NCI-H1105 (cell line): ENCODE measurements around the gene LDB1.

ENCODE experiments used
- DNase-seq: peaks from one replicate; lab custom pipeline; 2025; lab: John Stamatoyannopoulos, UW

LDB1 gene, protein sequence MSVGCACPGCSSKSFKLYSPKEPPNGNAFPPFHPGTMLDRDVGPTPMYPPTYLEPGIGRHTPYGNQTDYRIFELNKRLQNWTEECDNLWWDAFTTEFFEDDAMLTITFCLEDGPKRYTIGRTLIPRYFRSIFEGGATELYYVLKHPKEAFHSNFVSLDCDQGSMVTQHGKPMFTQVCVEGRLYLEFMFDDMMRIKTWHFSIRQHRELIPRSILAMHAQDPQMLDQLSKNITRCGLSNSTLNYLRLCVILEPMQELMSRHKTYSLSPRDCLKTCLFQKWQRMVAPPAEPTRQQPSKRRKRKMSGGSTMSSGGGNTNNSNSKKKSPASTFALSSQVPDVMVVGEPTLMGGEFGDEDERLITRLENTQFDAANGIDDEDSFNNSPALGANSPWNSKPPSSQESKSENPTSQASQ

DNA sequence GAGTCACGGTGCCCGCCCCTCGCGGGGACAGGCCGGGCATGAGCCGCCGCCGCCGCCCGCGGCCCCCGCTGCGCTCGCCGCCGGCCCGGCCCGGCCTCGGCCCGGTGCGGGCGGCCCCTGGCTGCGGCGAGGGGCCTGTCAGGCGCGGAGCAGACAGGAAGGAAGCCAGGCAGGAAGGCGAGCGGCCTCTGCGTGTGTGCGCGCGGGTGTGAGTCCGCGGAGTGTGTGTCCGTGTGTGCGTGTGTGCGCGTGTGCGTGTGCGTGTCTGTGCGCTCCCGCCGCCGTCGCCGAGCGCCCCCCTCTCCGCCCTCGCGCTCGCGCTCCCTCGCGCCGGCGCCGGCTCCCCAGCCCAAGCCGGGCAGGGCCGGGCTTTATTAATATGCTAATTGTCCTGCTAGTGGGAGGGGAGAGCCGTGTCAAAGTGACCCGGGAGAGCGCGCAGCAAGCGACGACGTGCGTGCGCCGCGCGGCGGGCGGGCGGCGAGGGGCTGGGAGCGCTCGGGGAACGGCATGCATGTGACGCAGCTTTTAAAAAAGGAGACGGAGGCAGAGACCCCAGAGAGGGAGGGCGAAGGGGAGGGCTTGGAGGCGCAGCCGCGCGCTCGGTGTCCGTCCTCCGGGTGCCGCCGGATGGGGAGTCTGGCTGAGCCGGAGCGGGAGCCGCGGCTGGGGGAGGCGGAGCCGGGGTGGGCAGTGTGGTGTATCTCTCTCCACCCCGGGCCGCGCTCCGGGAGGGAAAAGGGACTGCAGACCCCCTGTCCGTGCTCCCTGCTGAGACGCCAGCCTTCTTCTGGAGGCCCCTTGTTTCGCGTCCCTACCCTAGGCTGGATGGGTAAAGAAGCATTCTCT, at the start of gene LDB1:
Gene LDB1 (minus strand): TSS at position 227 of the 849 bp plus-strand sequence. CDS start 258 bp downstream, outside the sequence.
- no peak for DNase-seq

DNA sequence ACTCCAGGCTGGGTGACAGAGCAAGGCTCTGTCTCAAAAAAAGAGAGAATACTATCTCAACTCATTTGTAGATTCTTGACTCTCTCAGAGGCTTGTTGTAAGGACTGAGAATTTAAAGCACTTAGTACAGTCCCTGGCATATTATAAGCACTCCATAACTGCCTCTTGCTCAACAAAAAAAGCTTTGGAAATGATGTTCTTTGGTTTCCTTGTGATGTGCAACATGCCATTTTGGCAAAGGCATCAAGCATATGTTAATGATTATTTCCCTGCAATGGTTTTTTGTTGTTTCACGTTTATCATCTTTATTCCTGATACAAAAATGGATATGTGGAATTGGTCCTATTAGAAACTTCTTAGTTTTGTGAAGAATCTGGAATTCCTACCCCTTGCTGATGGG, 47.7 kb upstream of the LDB1 start:
- no peak for DNase-seq

DNA sequence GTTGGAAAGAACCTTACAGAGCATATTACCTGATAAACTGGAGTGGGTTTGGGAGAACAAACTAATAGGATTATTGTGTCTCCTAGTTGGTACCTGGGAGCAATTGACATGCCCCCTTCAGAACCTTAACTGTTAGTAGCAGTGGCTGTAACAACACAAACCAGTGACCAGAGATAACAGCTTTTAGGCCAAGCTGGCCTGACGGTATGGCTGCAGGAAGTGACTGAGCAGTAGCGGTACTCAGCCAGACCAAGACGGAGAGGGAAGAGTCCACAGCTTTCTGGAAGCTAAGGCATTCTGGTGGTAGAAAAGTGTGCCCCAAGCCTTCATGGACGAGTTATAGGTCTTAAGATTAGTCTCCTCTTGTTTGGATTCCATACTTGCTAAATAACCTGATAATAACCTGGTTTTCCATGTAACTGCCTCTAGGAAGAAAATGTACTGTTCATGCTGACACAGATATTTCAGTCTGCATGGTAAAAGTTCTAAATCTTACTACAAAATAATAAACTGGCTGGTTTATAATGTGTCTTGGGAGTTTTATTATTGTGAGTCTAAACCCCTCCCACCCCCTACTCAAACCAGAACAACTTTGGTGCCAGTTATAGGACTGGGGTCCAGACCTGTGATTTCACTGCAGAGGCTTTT, 43.3 kb upstream of the LDB1 start:
- DNase-seq, result no peak

GRCh38 chr10:102159831-102160230, 39.7 kb upstream of the LDB1 start:
- DNase-seq, result no peak

- no peak for DNase-seq
Observed at GRCh38 chr10:102159051-102159597, 39.0 kb upstream of the LDB1 start.

DNA sequence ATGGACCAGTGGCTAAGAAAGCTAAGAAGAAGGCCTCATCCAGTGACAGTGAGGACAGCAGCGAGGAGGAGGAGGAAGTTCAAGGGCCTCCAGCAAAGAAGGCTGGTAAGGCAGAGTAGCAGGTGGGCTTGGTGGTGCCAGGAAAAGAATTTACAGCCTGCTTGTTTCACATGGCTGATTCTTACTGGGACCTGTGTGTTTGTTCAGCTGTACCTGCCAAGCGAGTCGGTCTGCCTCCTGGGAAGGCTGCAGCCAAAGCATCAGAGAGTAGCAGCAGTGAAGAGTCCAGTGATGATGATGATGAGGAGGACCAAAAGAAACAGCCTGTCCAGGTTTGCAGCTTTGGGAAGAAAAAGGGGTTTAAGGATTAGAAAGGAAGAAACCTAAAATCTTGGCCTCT, 37.1 kb upstream of the LDB1 start:
- DNase-seq, result no peak

- DNase-seq, result no peak
Observed at GRCh38 chr10:102154466-102155116, 34.4 kb upstream of the LDB1 start.

GRCh38 chr10:102153093-102153620, 33.0 kb upstream of the LDB1 start:
- no peak for DNase-seq

- no peak for DNase-seq
Observed at GRCh38 chr10:102152545-102152890, 32.4 kb upstream of the LDB1 start.

DNA sequence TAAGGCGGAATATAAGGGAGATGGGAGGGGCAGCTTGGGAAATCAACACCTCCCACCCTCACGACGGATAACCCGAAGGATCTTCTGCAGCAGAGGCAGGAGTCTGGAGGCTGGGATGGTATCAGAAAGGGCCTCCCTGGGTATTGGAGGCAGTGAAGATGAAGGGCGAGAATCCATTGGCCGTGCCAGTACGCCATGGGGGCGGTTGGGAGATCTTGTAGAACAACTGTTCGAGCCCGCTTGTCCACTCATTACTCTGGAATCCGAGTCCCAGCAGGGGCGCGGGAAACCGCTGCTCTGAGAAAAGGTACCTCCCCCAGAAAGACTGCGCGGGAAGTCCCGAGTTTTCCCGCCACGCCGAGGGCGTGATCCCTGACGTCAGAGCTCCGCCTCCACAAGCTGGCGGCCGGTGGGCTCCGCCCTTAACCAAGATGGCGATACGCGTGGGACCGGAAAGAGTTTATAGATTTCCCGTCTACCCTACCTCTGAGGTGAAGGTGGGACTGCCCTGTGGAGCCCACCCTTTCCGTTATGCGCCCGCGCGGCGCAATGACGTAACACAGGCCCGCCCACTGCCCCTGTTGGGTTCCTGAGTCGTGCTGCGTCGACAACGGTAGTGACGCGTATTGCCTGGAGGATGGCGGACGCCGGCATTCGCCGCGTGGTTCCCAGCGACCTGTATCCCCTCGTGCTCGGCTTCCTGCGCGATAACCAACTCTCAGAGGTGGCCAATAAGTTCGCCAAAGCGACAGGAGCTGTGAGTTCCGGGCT, 31.8 kb upstream of the LDB1 start, which contains the start of gene NOLC1:
Gene NOLC1 (plus strand): TSS at position 616 of the 771 bp plus-strand sequence. CDS start 22 bp downstream, at position 638.
- peak; percentile 92 for DNase-seq

DNA sequence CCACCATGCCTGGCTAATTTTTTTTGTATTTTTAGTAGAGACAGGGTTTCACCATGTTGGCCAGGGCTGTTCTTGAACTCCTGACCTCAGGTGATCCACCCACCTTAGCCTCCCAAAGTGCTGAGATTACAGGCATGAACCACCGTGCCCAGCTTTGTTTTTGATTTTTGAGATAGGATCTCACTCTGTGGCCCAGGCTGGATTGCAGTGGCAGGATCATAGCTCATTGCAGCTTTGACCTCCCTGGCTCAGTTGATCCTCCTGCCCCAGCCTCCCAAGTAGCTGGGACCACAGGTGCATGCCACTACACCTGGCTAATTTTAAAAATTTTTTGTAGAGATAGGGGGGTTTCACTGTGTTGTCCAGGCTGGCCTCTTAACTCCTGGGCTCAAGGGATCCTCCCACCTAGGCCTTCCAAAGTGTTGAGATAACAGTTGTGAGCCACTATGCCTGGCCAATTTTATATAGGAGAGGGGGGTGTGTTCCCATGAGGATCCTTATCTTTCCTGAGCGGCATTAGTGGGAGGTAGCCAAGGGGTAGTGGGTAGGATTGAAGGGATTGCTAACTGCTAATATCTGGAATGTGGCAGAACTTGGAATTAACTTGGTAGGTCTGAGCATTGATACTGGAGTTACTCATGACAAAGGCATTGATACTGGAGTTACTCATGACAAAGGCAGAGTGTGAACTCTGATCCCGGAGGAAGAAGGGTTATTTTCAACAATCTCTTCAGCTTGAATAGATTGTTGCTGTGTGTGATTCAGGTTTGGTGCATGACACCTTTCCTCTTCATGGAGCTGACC, 31.0 kb upstream of the LDB1 start:
- no peak for DNase-seq

DNA sequence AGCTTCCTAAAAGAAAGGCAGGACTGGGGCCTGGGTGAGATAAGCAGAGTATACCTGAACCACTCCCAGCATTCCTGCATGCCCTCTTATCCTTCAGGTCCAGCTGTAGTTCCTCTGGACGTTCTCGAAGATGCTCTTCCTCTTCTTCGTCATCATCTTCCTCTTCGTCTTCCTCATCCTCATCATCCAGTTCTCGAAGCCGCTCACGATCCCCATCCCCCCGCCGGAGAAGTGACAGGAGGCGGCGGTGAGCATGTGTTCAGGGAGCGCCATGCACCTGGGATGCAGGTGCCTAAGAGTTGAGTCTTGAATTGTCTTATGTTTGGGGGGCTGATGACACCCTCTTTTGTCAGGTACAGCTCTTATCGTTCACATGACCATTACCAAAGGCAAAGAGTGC, 28.1 kb upstream of the LDB1 start:
- DNase-seq, result no peak

- no peak for DNase-seq
Observed at GRCh38 chr10:102147561-102147960, 27.4 kb upstream of the LDB1 start.

GRCh38 chr10:102146971-102147428, 26.8 kb upstream of the LDB1 start:
- DNase-seq, result no peak

GRCh38 chr10:102141583-102142107, 21.5 kb upstream of the LDB1 start:
- DNase-seq, result no peak

DNA sequence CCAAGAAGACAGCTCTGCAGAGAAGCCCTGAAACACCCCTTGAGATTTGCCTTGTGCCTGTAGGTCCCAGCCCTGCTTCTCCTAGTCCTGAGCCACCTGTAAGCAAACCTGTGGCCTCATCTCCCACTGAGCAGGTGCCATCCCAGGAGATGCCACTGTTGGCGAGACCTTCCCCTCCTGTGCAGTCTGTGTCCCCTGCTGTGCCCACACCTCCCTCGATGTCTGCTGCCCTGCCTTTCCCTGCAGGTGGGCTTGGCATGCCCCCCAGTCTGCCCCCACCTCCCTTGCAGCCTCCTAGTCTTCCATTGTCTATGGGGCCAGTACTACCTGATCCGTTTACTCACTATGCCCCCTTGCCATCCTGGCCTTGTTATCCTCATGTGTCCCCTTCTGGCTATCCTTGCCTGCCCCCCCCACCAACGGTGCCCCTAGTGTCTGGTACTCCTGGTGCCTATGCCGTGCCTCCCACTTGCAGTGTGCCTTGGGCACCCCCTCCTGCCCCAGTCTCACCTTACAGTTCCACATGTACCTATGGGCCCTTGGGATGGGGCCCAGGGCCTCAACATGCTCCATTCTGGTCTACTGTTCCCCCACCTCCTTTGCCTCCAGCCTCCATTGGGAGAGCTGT, 20.9 kb upstream of the LDB1 start:
- DNase-seq, result no peak

DNA sequence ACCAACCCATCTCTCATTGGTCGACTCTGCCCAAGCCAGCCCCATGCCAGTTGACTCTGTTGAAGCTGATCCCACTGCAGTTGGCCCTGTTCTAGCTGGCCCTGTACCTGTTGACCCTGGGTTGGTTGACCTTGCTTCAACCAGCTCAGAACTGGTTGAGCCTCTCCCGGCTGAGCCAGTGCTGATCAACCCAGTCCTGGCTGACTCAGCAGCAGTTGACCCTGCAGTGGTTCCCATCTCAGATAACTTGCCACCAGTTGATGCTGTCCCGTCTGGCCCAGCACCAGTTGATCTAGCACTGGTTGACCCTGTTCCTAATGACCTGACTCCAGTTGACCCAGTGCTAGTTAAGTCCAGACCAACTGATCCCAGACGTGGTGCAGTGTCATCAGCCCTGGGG, 20.1 kb upstream of the LDB1 start:
- no peak for DNase-seq

GRCh38 chr10:102139281-102140110, 19.3 kb upstream of the LDB1 start:
- no peak for DNase-seq
